Epidermal melanocyte (primary cell): Measurements from ENCODE around the gene SLC51B.
"Not testable (repeated sequence)": the region's sequence is repeated elsewhere in the genome, so short reads cannot be mapped to it uniquely, and the experiment has no call there.

Source experiments
- DNase-seq: peaks from one replicate; pipeline ENCODE4 v3.0.0; 2011; ENCODE audit warnings: low spot score; ENCODE audit not compliant: insufficient read length

The SLC51B gene

DNA sequence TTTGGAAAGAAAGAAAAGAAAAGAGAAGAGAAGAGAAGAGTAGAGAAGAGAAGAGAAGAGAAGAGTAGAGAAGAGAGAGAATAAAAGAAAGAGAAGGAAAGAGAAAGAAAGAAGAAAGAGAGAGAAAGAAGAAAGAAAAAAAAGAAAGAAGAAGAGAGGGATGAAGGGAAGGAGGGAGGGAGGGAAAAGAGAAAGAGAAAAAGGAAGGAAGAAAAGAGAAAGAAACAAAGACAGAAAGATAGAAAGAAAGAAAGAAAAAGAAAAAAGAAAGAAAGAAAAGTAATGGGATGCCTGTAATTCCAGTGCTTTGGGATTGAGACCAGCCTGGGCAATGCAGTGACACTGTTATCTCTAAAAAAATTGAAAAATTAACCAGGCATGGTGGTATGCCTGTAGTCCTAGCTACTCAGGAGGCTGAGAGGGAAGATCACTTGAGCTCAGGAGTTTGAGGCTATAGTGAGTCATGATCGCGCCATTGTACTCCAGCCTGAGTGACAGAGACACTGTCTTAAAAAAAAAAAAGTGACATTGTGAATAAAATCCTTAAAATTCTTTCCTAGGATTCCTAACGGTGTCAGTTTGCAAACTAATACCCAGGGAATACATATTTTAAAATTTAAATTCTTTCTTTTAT, 20.9 kb downstream of the SLC51B start:
- DNase-seq: no peak

DNA sequence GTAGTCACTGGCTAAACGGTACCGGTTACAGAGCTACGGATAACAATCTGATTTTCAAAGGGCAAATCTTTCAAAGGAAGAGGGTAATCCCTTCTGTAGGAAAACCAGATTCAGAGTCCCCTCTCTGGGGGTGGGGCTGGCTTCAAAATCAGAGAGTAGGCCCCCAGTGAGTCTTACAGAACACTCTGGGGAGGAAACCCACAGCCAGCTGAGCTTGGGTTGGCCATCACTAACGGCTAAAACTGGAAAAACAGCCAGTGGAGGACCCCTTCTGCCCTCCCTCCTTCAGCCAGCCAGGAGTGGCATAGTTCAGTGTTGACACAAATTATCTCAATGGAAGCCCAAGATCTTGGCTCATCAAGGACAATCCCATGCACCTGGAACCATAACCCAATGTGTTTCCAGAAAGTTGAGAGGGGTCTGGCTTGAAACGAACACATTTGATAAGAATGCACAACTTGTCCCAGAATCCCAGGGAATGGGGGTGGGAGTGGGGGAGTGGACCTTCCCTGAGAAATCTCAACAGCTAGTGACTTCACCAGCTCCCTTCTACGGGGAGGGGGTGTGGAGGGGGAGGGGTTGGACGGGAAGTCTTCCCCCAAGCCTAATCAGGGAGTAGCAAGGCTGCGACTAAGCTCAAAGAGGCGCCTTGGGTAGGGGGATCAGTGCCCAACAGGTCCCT, 21.6 kb downstream of the SLC51B start:
- DNase-seq: no peak

DNA sequence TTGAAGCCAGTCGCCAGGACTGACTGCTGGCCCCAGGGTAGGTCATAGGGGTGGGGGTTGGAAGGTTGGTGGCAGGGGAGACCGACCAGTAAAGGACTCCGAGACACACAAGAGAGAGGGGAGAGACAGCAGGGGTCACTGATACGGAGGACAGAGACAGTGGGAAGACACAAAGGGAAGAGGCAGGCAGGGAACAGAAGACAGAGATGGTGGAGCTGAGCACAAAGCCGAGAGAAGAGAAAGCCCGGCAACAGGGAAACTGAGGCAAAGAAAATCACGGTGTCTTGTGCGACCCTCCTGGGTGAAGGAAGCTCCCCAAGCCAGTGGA, 22.1 kb downstream of the SLC51B start:
- no peak for DNase-seq

DNA sequence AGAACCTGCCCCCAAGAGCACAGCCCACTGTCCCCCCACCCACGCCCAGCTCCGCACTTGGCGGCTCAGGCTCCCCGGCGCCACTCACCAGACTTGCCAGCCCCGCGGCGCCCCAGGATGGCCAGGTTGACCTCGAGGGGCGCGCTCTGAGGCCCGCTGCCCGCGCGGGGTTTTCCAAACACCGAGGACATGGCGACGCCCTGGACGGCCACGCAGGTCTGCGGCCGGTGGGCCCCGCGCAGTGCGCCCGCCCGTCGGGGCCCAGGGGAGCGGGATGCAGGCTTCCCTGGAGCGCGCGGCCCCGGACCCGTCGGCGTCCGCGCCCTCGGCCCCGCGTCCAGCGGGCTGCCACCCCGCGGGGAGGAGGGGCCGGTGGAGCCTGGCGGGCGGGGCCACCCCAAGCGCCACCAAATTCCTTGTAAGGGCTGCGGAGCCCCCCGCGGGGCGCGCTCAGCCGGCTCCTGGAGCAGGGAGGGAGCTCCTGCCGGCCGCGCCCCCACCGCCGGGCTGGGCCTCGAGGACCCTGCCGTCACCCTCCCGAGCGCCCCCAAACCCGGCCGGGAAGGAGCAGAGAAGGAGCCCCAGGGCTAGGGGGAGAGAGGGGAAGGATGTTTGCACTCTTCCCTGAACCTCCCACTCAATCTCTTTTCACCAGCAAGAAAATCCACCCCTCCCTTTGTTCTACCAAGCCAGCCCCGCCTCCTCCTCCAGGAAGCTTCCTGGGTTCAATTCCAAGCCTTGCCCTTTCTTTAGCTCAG, 22.6 kb downstream of the SLC51B start, which contains the start of gene RASL12:
RASL12 (minus strand) TSS at position 347 of the 758 bp plus-strand sequence; CDS start at position 191, 156 bp downstream.
- no peak for DNase-seq

DNA sequence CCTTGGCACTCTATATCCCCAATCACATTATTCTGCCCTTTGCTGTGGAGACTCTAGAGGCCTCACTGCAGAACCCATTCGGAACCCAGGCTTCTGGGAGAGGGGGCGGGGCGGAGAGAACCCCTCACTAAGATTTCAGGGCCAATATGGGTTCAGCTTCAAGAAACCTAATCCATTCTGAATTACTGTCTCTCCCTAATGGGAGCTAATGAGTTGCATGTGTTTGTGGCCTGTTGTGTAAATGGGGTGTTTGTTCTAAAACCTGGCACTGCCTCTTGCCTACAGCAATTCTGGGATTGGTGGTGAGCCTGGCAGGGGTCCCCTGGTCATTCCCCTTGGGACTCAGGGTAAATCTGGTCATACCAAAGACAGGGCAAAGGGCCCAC, 23.2 kb downstream of the SLC51B start:
- no peak for DNase-seq

DNA sequence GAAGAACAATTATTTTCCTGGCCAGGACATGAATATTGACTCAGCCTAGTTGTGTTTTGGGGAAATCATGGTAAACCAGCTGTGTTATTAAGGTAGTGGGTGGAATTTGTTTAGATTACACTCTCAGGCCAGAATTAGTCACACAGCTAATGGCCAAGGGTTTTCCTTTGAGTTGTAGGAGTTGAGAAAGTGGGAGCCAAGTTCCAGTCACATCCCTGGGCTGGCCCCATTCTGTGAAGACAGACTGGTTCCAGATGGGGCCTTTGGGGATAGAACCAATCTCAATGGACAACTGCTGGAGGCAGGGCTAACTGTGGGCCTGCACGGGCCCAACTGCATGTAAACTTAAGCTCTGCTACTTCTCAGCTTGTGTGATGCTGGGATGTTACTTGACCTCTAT, 24.0 kb downstream of the SLC51B start:
- peak; percentile 49 for DNase-seq

DNA sequence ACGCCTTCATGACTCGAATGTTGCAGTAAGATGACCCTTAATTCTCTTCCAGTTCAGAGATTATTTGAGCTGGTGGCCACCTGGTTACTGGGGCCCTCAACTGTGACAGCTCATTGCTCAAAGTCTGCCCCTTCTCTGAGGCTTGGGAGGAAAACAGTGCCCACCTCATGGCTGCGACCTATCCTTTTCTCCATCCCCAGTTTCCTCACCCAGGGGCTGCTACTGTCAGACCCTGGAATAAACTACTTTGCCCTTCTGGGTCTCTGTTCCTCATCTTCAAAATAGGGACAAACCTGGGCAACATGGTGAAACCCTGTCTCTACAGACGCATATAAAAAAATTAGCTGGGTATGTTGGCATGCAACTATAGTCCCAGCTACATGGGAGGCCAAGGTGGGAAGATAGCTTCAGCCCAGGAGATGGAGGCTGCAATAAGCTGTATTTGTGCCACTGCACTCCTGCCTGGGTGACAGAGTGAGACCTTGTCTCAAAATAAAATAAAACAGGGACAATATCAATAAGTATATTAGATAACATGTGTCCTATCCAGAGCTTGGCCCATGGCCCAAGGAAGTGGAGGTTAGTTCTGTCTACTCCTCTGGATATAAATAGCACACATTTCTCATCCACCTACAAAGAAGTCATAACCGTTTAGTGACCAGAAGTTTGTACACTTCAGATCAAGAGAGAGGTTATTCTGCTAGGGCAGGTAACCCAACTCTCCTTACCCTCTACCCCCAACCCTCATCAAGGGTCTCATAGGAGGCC, 24.8 kb downstream of the SLC51B start:
- no peak for DNase-seq

DNA sequence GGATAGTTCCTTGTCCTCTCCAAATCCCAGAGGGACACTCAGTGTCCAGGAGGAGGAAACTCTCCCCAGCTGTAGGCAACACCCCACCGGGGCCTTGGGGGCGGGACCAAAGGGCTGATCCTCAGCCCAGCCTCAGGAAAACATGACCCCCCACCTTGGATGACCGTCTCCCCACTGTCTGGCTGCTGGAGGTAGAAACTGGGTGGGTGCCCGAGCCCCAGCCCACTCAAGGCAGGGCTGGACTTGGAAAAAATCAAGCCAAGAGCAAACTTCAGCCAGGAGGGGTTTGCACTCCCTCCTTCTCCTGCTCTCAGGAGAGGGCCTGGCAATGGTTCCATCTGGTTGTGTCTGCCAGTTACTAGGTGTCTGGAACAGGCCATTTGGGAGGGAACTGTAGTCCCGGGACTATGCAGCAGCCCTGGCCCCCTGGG, 26.2 kb downstream of the SLC51B start:
- DNase-seq: no peak

DNA sequence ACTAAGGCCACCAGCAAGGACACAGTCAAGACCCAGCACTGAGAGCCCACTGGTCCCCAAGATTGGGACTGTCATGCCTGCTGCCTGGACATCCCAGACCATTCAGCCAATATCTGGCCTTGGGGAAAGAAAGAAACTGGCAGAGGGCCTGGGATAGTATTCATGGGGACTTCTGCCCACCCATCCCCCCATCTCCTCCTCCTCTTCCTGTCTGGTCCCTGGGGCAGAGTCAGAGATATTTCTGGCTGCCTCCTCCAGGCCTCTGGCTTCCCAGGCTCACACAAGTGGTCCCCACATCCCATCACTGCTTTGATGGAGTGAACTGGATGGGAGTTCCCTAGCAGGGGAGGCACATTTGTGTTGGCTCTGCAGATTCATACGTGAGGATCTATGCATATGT, 26.8 kb downstream of the SLC51B start:
- no peak for DNase-seq

DNA sequence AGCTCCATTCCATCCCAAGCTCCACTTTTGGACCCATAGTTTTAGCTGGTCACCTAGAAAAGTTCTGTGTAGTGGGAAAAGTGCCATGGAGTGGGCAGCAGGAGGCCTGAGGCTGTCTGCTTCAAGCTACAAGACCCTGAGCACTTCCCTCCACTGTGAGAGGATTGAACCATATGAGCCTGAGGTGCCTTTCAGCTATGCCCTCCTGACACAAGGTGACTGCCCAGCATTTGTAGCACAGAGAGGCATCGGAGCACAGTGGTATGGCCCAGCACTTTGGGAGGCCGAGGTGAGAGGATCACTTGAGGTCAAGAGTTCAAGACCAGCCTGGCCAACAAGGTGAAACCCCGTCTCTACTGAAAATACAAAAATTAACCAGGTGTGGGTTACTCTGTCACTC, 27.4 kb downstream of the SLC51B start:
- DNase-seq: no peak

DNA sequence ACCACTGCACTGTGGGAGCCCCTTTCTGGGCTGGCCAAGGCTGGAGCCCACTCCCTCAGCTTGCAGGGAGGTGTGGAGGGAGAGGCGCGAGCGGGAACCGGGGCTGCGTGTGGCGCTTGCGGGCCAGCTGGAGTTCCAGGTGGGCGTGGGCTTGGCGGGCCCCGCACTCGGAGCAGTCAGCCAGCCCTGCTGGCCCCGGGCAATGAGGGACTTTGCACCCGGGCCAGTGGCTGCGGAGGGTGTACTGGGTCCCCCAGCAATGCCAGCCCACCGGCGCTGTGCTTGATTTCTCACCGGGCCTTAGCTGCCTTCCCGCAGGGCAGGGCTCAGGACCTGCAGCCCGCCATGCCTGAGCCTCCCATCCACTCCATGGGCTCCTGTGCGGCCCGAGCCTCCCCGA, 29.8 kb downstream of the SLC51B start:
- not testable (repeated sequence) for DNase-seq

DNA sequence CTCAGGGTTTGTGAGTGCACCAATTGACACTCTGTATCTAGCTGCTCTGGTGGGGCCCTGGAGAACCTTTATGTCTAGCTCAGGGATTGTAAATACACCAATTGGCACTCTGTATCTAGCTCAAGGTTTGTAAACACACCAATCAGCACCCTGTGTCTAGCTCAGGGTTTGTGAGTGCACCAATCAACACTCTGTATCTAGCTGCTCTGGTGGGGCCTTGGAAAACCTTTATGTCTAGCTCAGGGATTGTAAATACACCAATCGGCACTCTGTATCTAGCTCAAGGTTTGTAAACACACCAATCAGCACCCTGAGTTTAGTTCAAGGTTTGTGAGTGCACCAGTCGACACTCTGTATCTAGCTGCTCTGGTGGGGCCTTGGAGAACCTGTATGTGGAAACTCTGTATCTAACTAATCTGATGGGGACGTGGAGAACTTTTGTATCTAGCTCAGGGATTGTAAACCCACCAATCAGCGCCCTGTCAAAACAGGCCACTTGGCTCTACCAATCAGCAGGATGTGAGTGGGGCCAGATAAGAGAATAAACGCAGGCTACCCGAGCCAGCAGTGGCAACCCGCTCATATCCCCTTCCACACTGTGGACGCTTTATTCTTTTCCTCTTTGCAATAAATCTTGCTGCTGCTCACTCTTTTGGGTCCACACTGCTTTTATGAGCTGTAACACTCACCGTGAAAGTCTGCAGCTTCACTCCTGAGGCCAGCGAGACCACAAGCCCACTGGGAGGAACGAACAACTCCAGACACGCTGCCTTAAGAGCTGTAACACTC, 30.6 kb downstream of the SLC51B start:
- DNase-seq: not testable (repeated sequence)

DNA sequence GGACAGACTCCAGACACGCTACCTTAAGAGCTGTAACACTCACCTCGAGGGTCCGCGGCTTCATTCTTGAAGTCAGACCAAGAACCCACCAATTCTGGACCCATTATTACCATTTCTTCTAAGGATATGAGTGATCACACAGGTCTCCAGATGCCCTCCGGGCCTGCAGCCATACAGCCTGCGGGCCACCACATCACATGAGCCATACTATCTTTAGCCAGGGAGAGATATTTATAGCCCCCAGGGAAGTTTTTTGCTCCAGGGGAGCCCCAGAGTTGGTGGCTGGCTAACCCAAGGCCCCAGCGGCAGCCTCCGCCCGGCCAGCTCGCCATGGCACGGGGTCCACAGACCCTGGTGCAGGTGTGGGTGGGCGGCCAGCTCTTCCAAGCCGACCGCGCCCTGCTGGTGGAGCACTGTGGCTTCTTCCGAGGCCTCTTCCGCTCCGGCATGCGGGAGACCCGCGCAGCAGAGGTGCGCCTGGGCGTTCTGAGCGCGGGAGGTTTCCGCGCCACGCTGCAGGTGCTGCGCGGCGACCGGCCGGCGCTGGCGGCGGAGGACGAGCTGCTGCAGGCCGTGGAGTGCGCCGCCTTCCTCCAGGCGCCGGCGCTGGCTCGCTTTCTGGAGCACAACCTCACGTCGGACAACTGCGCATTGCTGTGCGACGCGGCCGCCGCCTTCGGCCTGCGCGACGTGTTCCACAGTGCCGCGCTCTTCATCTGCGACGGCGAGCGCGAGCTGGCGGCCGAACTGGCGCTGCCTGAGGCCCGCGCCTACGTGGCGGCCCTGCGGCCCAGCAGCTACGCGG, 31.5 kb downstream of the SLC51B start, which contains the start of gene KBTBD13:
KBTBD13 (plus strand) TSS at position 261 of the 805 bp plus-strand sequence; CDS start at position 331, 70 bp downstream.
- no peak for DNase-seq

DNA sequence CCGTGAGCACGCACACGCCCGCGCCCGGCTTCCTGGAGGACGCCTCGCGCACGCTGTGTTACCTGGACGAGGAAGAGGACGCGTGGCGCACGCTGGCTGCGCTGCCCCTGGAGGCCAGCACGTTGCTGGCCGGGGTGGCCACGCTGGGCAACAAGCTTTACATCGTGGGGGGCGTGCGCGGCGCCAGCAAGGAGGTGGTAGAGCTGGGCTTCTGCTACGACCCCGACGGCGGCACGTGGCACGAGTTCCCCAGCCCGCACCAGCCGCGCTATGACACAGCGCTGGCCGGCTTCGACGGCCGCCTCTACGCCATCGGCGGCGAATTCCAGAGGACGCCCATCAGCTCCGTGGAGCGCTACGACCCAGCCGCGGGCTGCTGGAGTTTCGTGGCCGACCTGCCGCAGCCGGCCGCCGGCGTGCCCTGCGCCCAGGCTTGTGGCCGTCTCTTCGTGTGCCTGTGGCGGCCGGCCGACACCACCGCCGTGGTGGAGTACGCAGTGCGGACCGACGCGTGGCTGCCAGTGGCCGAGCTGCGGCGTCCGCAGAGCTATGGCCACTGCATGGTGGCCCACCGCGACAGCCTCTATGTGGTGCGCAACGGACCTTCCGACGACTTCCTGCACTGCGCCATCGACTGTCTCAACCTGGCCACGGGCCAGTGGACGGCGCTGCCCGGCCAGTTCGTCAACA, 32.2 kb downstream of the SLC51B start:
- DNase-seq: no peak

DNA sequence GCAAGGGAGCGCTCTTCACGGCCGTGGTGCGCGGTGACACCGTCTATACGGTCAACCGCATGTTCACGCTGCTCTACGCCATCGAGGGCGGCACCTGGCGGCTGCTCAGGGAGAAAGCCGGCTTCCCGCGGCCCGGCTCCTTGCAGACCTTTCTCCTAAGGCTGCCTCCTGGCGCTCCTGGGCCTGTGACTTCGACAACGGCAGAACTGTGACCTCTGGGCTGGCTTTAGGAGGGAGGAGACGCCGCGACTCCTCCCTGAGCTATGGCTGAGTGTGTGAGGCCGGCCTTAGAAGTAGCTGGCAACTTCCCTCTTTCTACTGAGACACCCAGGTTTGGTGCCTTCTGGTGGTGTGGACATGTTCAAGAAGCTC, 32.8 kb downstream of the SLC51B start:
- no peak for DNase-seq

DNA sequence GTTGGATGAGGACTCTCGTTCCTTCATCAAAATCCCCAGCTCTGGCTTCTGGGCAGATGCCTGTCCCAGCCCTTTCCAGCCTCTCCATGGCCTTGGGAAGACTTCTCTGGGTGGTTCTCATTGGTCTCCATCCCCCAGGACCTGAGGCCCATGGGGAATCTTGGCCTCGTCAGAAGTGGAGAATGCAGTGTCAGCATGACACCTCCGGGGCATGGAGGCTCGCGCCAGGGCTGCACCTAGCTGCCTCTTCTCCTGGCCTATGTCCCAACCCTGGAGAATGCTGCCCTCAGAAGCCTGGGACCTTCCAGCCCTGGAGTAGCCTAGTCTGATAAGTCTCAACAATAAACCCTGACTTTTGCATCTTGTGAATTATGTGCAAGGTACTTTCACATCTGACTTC, 34.4 kb downstream of the SLC51B start:
- DNase-seq: no peak

DNA sequence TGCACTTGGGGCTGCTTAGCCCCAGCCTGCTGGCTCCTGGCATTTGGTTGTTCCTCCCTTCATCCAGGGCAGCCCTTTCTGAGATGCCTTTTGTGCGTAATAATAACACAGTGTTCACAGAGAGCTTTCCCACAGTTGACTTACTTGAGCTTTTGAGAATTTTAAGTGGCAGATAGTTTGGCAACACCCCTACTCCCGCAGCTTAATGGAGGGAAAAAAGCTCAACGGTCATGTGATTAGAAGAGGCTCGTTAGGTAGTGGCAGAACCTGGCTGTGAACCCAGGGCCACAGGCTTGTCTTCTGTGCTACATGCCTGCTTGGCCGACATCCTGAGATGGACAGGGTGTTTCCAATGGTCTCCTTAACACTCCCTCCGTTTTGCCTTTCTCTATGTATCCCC, 36.1 kb downstream of the SLC51B start:
- no peak for DNase-seq

DNA sequence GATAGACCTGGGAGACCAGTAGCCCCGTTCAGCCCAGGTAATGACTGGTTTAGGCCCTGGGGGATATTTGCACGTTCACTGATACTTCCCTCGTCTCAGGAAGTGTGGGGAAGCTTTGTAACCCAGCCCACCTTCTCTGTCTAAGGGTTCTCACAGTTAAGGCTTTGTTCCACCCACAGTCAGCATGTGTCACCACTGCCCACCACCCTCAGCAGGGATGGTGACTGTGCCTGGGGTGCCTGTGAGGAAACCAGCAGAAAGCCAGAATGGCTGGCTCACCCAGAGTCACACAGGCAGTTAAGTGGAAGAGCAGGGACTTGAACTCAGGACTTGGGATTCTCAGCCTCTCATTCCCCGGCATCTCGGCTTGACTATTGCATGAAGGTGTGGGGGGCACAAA, 36.6 kb downstream of the SLC51B start:
- DNase-seq: no peak

DNA sequence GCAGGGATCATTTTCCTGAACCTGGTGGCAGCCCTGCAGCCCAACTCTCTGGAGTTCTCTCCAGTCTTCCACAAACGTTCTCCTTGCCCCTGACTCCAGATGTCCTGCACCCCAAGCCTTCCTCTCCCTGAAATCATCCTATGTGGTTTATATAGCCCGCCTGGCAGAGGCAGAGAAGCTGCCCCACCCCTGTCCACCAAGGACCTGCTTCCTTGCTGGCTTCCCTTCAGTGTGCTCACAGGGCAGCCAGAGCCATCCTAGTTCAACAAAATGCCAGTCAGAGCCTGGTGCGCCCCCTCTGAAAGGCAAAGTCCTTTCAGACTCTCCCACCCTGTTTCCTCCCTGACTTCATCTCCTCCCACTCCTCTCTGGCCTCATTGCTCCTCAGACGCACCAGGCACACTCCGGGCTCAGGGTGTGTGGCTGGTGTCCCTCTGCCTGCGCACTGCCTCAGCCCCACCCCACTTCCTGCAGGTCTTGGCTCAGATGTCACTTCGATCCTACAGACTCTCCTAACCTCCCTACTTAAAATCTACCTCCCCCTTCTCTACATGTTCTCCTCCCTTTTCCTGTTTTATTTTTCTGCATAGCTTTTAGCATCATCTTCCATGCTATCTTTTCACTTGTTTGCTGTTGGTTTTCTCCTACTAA, 37.2 kb downstream of the SLC51B start:
- DNase-seq: no peak
